Activated CD4-positive, alpha-beta T cell treated with anti-CD3 and anti-CD28 coated beads, Interleukin-2, amount 50 U/mL, for 48 hours (primary cell): Measurements from ENCODE around the gene OCIAD2.
"Not testable (repeated sequence)": the region's sequence is repeated elsewhere in the genome, so short reads cannot be mapped to it uniquely, and the experiment has no call there.

Source experiments
- DNase-seq, 2 experiments: peaks; one replicate each; pipeline ENCODE4 v3.0.0-alpha.2; 2020

The OCIAD2 gene

DNA sequence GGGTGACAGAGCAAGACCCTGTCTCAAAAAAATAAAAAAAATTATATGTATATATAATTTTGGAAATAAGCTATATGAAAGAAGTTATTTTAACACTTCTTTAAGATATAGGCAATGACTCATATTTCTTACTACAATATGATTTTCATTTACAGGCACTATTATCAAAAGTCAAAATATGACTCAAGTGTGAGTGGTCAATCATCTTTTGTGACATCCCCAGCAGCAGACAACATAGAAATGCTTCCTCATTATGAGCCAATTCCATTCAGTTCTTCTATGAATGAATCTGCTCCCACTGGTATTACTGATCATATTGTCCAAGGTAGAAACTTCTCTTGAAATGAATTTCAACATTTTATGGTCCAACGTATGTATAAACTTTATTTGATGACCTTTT, 54.9 kb downstream of the OCIAD2 start:
- DNase-seq, result no peak

DNA sequence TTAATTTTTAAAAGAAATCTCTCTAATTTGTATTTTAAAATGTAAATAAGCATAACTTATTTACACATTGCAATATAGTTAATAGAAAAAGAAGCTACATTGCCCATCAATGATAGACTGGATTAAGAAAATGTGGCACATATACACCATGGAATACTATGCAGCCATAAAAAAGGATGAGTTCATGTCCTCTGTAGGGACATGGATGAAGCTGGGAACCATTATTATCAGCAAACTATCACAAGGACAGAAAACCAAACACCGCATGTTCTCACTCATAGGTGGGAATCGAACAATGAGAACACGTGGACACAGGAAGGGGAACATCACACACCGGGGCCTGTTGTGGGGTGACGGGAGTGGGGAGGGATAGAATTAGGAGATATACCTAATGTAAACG, 57.8 kb downstream of the OCIAD2 start:
- not testable (repeated sequence) for DNase-seq

GRCh38 chr4:48844843-48845242, 61.7 kb downstream of the OCIAD2 start:
- no peak for DNase-seq

DNA sequence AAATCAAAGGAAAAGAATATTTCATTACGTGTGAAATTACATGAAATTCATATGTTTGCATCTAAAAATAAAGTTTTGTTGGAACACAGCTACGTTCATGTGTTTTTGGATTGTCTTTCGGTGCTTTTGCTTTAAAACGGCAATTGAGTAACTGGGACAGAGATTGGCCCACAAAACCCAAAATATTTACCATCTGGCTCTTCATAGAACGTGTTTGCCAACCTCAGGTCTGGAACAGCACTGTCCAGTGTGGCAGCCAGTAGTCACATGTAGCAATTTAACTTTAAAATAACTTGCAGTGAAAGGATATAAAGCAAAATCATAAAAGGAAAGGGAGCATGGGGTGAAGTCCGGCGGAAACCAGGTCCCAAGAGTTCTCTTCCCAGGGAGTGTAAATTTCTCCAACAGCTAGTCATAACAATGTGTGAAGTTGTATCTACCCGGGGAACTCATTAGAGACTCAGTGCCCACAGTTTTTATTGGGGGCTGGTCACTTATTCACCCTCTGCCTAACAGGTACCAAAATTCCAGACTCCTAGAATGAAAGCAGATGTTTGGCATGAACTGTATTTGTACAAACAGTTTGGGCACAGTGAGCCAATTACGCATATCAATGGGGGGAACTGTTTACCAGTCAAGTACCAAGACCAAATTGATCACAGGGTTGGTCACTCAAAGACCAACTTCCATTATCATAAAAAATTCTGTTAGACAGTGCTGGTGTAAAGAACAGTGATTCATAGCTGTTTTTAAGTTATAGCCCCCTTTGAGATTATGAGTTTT, 65.3 kb downstream of the OCIAD2 start:
- no peak for DNase-seq

- no peak for DNase-seq
Observed at GRCh38 chr4:48836658-48837057, 69.9 kb downstream of the OCIAD2 start.
